Smooth muscle cell (in vitro differentiated cells): ENCODE measurements around the gene SPTBN2. TPM values are rescaled to one million over a fixed set of nuclear protein-coding genes. Genes with fewer than 3 reads are reported as not detected.
A peak's percentile ranks its signal among the peaks of the same experiment; 100 is the strongest.

Experiments
- DNase-seq: peaks from one replicate; lab custom pipeline; 2025; ENCODE audit not compliant: unreplicated experiment; lab: John Stamatoyannopoulos, UW
- H2AFZ ChIP-seq: fragments of 200-600 bp; sonication (generic); 2 replicates; pipeline ENCODE4 v1.6.0; 2016; ENCODE audit warnings: antibody characterized with exemption, low read depth, mild to moderate bottlenecking
- H3F3A ChIP-seq: fragments of 200-600 bp; sonication (generic); 2 replicates; pipeline ENCODE4 v1.6.0; 2017; ENCODE audit warnings: antibody characterized with exemption, low read depth
- H3K27ac ChIP-seq: fragments of 200-600 bp; sonication (generic); 2 replicates; pipeline ENCODE4 v1.5.1; 2016; ENCODE audit warnings: low read depth, mild to moderate bottlenecking
- H3K27me3 ChIP-seq: fragments of 200-600 bp; sonication (generic); 2 replicates; pipeline ENCODE4 v1.6.1; 2016; ENCODE audit warnings: low read depth, mild to moderate bottlenecking
- H3K36me3 ChIP-seq: fragments of 200-600 bp; sonication (generic); 2 replicates; pipeline ENCODE4 v1.5.1; 2016; ENCODE audit warnings: low read depth
- H3K4me1 ChIP-seq: fragments of 200-600 bp; sonication (generic); 2 replicates; pipeline ENCODE4 v1.5.1; 2016; ENCODE audit warnings: low read depth
- H3K4me2 ChIP-seq: fragments of 200-600 bp; sonication (generic); 2 replicates; pipeline ENCODE4 v1.6.0; 2016; ENCODE audit warnings: mild to moderate bottlenecking
- H3K4me3 ChIP-seq: fragments of 200-600 bp; sonication (generic); 2 replicates; pipeline ENCODE4 v1.5.1; 2016; ENCODE audit warnings: mild to moderate bottlenecking
- H3K79me2 ChIP-seq: fragments of 200-600 bp; sonication (generic); 2 replicates; pipeline ENCODE4 v1.6.0; 2016; ENCODE audit warnings: low read depth, mild to moderate bottlenecking
- H3K9ac ChIP-seq: fragments of 200-600 bp; sonication (generic); 2 replicates; pipeline ENCODE4 v1.6.0; 2016; ENCODE audit warnings: low read depth
- H3K9me3 ChIP-seq: fragments of 200-600 bp; sonication (generic); replicated peaks from 2 replicates; pipeline ENCODE4 v1.5.1; 2016; ENCODE audit warnings: low read depth
- H4K20me1 ChIP-seq: fragments of 200-600 bp; sonication (generic); 2 replicates; pipeline ENCODE4 v1.6.0; 2016; ENCODE audit warnings: low read depth
- WGBS: methylation state at CpG from one replicate; pipeline ENCODE4 v1.1.7; 2016; ENCODE audit warnings: low lambda C conversion rate; 5-methylcytosine and 5-hydroxymethylcytosine counted together
- polyA plus RNA-seq: library from polyadenylated mRNA; unstranded; fragments of >200 nt; fragmentation: Nextera tagmentation; extraction: Ambion mirVana; gene quantifications from 2 replicates; pipeline ENCODE4 v1.2.1, GENCODE V29; 2016
- total RNA-seq: library from RNA; depleted of rRNA; stranded (reverse); fragments of >200 nt; gene quantifications from 2 replicates; pipeline ENCODE4 v1.2.3, GENCODE V29; 2014
- TF ChIP-seq, protein P1 (sequence below): fragments of 200-600 bp; sonication (generic); IDR thresholded peaks from 2 replicates; pipeline ENCODE4 v1.5.1; 2017; ENCODE audit warnings: borderline replicate concordance, mild to moderate bottlenecking, antibody characterized with exemption; ENCODE audit not compliant: insufficient read depth, poor library complexity, severe bottlenecking

Gene SPTBN2
- total and polyA plus RNA-seq, 2 experiments from 2014 or later: 15.7 to 20.9 TPM

- DNase-seq: no peak
- Histone ChIP-seq H3K9me3 (no peaks in the 10 kb centered on the region), H3K79me2 (peaks cover 57% of the 10 kb centered on the region), H3K4me3 (peak overlapping the region; percentile 83), H3K9ac (peak overlapping the region; percentile 97), H2AFZ (no peak overlapping the region), H3F3A (no peaks in the 10 kb centered on the region), H4K20me1 (peaks cover 47% of the 10 kb centered on the region), H3K27ac (peak overlapping the region; percentile 98), H3K36me3 (no peaks in the 10 kb centered on the region), H3K4me1 (peaks cover 20% of the 10 kb centered on the region), H3K4me2 (peak overlapping the region; percentile 92), H3K27me3 (no peaks in the 10 kb centered on the region)
- 83% methylated on average over 16 of the region's 16 CpGs for WGBS
- TF ChIP-seq, protein P1, sequence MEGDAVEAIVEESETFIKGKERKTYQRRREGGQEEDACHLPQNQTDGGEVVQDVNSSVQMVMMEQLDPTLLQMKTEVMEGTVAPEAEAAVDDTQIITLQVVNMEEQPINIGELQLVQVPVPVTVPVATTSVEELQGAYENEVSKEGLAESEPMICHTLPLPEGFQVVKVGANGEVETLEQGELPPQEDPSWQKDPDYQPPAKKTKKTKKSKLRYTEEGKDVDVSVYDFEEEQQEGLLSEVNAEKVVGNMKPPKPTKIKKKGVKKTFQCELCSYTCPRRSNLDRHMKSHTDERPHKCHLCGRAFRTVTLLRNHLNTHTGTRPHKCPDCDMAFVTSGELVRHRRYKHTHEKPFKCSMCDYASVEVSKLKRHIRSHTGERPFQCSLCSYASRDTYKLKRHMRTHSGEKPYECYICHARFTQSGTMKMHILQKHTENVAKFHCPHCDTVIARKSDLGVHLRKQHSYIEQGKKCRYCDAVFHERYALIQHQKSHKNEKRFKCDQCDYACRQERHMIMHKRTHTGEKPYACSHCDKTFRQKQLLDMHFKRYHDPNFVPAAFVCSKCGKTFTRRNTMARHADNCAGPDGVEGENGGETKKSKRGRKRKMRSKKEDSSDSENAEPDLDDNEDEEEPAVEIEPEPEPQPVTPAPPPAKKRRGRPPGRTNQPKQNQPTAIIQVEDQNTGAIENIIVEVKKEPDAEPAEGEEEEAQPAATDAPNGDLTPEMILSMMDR: no peak
Measured at GRCh38 chr11:66676282-66676919, 52.6 kb downstream of the SPTBN2 start.

DNA sequence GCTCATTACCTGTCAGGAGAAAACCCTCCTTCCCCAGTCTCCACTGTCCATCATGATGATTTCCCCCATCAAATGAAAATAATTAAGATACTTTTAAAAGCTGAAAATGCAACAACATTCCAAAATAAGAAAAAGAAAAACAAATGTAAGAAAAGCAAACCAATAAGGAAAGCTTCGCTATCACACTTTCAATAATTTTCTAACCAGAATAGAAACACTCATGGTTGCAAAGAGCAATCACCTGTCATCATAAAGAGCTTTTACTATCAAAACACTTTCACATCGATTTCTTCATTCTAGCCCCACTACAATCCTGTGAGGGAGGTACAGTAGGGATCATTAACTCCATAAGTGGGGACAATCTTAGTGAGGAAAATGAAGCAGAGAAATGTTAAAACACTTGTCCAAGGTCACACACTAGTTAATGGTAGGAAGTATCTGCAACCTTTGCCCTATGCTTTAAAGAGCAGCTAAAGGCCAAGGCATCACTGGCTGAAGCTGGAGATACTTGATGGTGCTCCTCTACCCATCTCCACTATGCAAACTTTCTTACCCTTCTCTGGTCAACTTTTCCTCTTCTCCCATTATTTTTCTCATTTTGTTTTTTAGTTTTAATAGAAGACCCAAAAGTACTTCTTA is 53.9 kb downstream of the SPTBN2 start:
- peak overlapping the region; percentile 92 for H3K4me2 ChIP-seq
- H3K36me3 ChIP-seq: no peaks in the 10 kb centered on the region
- TF ChIP-seq, protein P1: no peak
- H2AFZ ChIP-seq: no peak overlapping the region
- H3K9me3 ChIP-seq: no peaks in the 10 kb centered on the region
- peaks cover 60% of the 10 kb centered on the region for H4K20me1 ChIP-seq
- peaks cover 20% of the 10 kb centered on the region for H3K4me1 ChIP-seq
- 97% methylated on average over 2 of the region's 2 CpGs for WGBS
- H3K27me3 ChIP-seq: no peaks in the 10 kb centered on the region
- H3K4me3 ChIP-seq: peak overlapping the region; percentile 83
- H3F3A ChIP-seq: no peaks in the 10 kb centered on the region
- no peak overlapping the region for H3K9ac ChIP-seq
- no peak for DNase-seq
- H3K27ac ChIP-seq: no peak overlapping the region
- peaks cover 70% of the 10 kb centered on the region for H3K79me2 ChIP-seq

GRCh38 chr11:66670816-66671215 is 58.2 kb downstream of the SPTBN2 start:
- no peak overlapping the region for H3K4me2 ChIP-seq
- no peak overlapping the region for H3K27ac ChIP-seq
- H3K9me3 ChIP-seq: no peaks in the 10 kb centered on the region
- no peaks in the 10 kb centered on the region for H3K27me3 ChIP-seq
- 81% methylated on average over 5 of the region's 5 CpGs for WGBS
- peaks cover 5% of the 10 kb centered on the region for H3K36me3 ChIP-seq
- TF ChIP-seq, protein P1: no peak
- DNase-seq: no peak
- H3F3A ChIP-seq: peaks cover 10% of the 10 kb centered on the region
- H3K9ac ChIP-seq: no peak overlapping the region
- no peak overlapping the region for H3K4me3 ChIP-seq
- H4K20me1 ChIP-seq: peaks cover 97% of the 10 kb centered on the region
- H2AFZ ChIP-seq: no peak overlapping the region
- peaks cover 12% of the 10 kb centered on the region for H3K4me1 ChIP-seq
- H3K79me2 ChIP-seq: peaks cover 87% of the 10 kb centered on the region

DNA sequence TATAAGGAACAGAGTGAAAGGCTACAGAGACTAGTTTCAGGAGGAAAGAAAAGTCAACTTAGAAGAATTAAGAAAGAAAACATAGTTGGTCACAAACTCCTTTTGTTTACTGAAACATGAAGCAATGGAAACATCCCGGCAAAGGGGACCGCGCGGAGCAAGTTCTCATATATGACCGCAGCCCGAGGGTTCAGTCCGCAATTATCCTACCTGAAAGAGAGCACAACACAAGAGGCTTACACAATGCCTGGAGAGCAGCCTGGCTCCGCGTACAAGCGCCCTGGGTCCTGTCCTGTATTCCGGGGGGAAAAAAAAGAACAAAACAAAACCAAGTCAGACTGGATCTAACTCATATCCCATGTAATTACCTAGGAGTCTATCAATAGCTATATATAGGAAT is 63.6 kb downstream of the SPTBN2 start:
- Histone ChIP-seq H3K27ac (no peak overlapping the region), H3K9ac (no peak overlapping the region), H3K27me3 (no peaks in the 10 kb centered on the region), H2AFZ (no peak overlapping the region), H4K20me1 (peaks cover 99% of the 10 kb centered on the region), H3F3A (peaks cover 10% of the 10 kb centered on the region), H3K36me3 (peaks cover 5% of the 10 kb centered on the region), H3K9me3 (no peaks in the 10 kb centered on the region), H3K79me2 (peaks cover 67% of the 10 kb centered on the region), H3K4me2 (no peak overlapping the region), H3K4me1 (no peaks in the 10 kb centered on the region), H3K4me3 (no peak overlapping the region)
- TF ChIP-seq, protein P1: no peak
- no peak for DNase-seq
- 97% methylated on average over 11 of the region's 11 CpGs for WGBS
